Thyroid gland (tissue), 4 donors: ENCODE results near the gene NELFA.

Experiments used
- CTCF ChIP-seq, 6 experiments: fragments of 200-600 bp in 3 of 6; fragments of 450-650 bp in 3 of 6; sonication (generic) in 3 of 6; IDR thresholded peaks; one replicate each; pipeline ENCODE4 v1.5.1; 2016 to 2019; ENCODE audit warnings: antibody characterized with exemption in 6 of 6, mild to moderate bottlenecking in 2 of 6, inconsistent platforms in 1 of 6, moderate library complexity in 1 of 6
- POLR2A ChIP-seq, 2 donors: fragments of 450-650 bp; IDR thresholded peaks; one replicate each; pipeline ENCODE4 v1.6.1; 2017; ENCODE audit warnings: antibody characterized with exemption in 2 of 2, mild to moderate bottlenecking in 2 of 2, moderate library complexity in 1 of 2

GRCh38 chr4:1938027-1938426 lies 70.7 kb downstream of the NELFA start:
- no peak for TF ChIP-seq CTCF (IDR thresholded peaks at IDR 0.05)
- no peak for TF ChIP-seq POLR2A (IDR thresholded peaks at IDR 0.05)
